Liver (tissue), 9 donors: ENCODE measurements around the gene TVP23C. TPM values are rescaled to one million over a fixed set of nuclear protein-coding genes. Genes with fewer than 3 reads are reported as not detected.

Source experiments
- DNase-seq: peaks from one replicate; pipeline ENCODE4 v3.0.0-alpha.2; 2017; ENCODE audit warnings: low spot score
- H3K27ac ChIP-seq, 2 donors: one replicate each; pipeline ENCODE4 v1.7.0; 2013; ENCODE audit warnings: inconsistent platforms in 2 of 2, low read length in 2 of 2, control low read depth in 1 of 2, low read depth in 1 of 2, mild to moderate bottlenecking in 1 of 2
- H3K27me3 ChIP-seq, 4 donors: one replicate each; pipeline versions ENCODE4 v1.6.1 to v1.7.0; 2013; ENCODE audit warnings: low read length in 3 of 4, inconsistent platforms in 1 of 4, mild to moderate bottlenecking in 1 of 4, moderate library complexity in 1 of 4; ENCODE audit not compliant: control insufficient read depth in 4 of 4, insufficient read depth in 4 of 4
- H3K36me3 ChIP-seq, 4 donors: one replicate each; pipeline versions ENCODE4 v1.6.1 to v1.7.0; 2013; ENCODE audit warnings: low read length in 3 of 4, mild to moderate bottlenecking in 3 of 4, low read depth in 1 of 4, moderate library complexity in 1 of 4; ENCODE audit not compliant: control insufficient read depth in 4 of 4, insufficient read depth in 3 of 4
- H3K4me1 ChIP-seq, 4 donors: one replicate each; pipeline versions ENCODE4 v1.6.1 to v1.7.0; 2013; ENCODE audit warnings: low read length in 3 of 4, mild to moderate bottlenecking in 3 of 4, moderate library complexity in 1 of 4; ENCODE audit not compliant: control insufficient read depth in 4 of 4, insufficient read depth in 4 of 4
- H3K4me3 ChIP-seq, 3 donors: one replicate each; pipeline versions ENCODE4 v1.6.1 to v1.7.0; 2013; ENCODE audit warnings: low read length in 3 of 3, control low read depth in 1 of 3, low read depth in 1 of 3, mild to moderate bottlenecking in 1 of 3
- H3K9ac ChIP-seq, 2 donors: one replicate each; pipeline ENCODE4 v1.7.0; 2013; ENCODE audit warnings: low read length in 2 of 2, mild to moderate bottlenecking in 2 of 2, moderate library complexity in 2 of 2, control low read depth in 1 of 2, low read depth in 1 of 2
- H3K9me3 ChIP-seq, 4 donors: one replicate each; pipeline versions ENCODE4 v1.6.1 to v1.7.0; 2013; ENCODE audit warnings: low read length in 3 of 4; ENCODE audit not compliant: control insufficient read depth in 4 of 4
- ATF3 ChIP-seq: IDR thresholded peaks from 2 replicates; pipeline ENCODE4 v1.6.1; 2016; ENCODE audit warnings: antibody characterized with exemption
- CTCF ChIP-seq: fragments of 150-350 bp; IDR thresholded peaks from 2 replicates; pipeline ENCODE4 v1.5.1; 2017; ENCODE audit warnings: improper control_type of control experiment, low read depth, low read length; ENCODE audit not compliant: missing input control
- EGR1 ChIP-seq, 2 donors: IDR thresholded peaks; 2 replicates each; pipeline ENCODE4 v1.6.1; 2016 to 2018; ENCODE audit warnings: antibody characterized with exemption in 2 of 2, low read depth in 2 of 2
- FOXA2 ChIP-seq: IDR thresholded peaks from 2 replicates; pipeline ENCODE4 v1.6.1; 2016; ENCODE audit warnings: antibody characterized with exemption
- GABPA ChIP-seq, 2 donors: IDR thresholded peaks in 1 of 2; conservative IDR thresholded peaks in 1 of 2; 2 replicates each; pipeline ENCODE4 v1.6.1; 2016; ENCODE audit warnings: antibody characterized with exemption in 2 of 2, mild to moderate bottlenecking in 1 of 2, moderate library complexity in 1 of 2
- HNF4A ChIP-seq, 2 donors: conservative IDR thresholded peaks; 2 replicates each; pipeline ENCODE4 v1.6.1; 2016; ENCODE audit warnings: antibody characterized with exemption in 2 of 2, mild to moderate bottlenecking in 2 of 2
- HNF4G ChIP-seq: IDR thresholded peaks from 2 replicates; pipeline ENCODE4 v1.6.1; 2016; ENCODE audit warnings: antibody characterized with exemption
- JUND ChIP-seq, 2 donors: IDR thresholded peaks; 2 replicates each; pipeline ENCODE4 v1.6.1; 2016; ENCODE audit warnings: antibody characterized with exemption in 2 of 2
- MAX ChIP-seq: IDR thresholded peaks from 2 replicates; pipeline ENCODE4 v1.6.1; 2016; ENCODE audit warnings: antibody characterized with exemption
- NR2F2 ChIP-seq: IDR thresholded peaks from 2 replicates; pipeline ENCODE4 v1.6.1; 2016; ENCODE audit warnings: antibody characterized with exemption
- RAD21 ChIP-seq, 2 donors: IDR thresholded peaks; 2 replicates each; pipeline ENCODE4 v1.6.1; 2016; ENCODE audit warnings: antibody characterized with exemption in 2 of 2, mild to moderate bottlenecking in 2 of 2
- REST ChIP-seq: IDR thresholded peaks from 2 replicates; pipeline ENCODE4 v1.6.1; 2016; ENCODE audit warnings: antibody characterized with exemption, mild to moderate bottlenecking
- RXRA ChIP-seq, 2 donors: IDR thresholded peaks; 2 replicates each; pipeline ENCODE4 v1.6.1; 2017 to 2018; ENCODE audit warnings: antibody characterized with exemption in 2 of 2, mild to moderate bottlenecking in 1 of 2
- SP1 ChIP-seq: IDR thresholded peaks from 2 replicates; pipeline ENCODE4 v1.6.1; 2018; ENCODE audit warnings: antibody characterized with exemption, mild to moderate bottlenecking
- TAF1 ChIP-seq: conservative IDR thresholded peaks from 2 replicates; pipeline ENCODE4 v1.6.1; 2016; ENCODE audit warnings: antibody characterized with exemption, mild to moderate bottlenecking
- YY1 ChIP-seq: IDR thresholded peaks from 2 replicates; pipeline ENCODE4 v1.6.1; 2016; ENCODE audit warnings: antibody characterized with exemption, mild to moderate bottlenecking
- ZBTB33 ChIP-seq: IDR thresholded peaks from 2 replicates; pipeline ENCODE4 v1.6.1; 2016; ENCODE audit warnings: antibody characterized with exemption
- WGBS: extraction: QIAGEN DNeasy Blood & Tissue Kit; methylation state at CpG from one replicate; pipeline ENCODE4 v1.1.7; 2013; 5-methylcytosine and 5-hydroxymethylcytosine counted together
- polyA plus RNA-seq, 2 donors: library from polyadenylated mRNA; stranded (reverse) in 1 of 2; unstranded in 1 of 2; fragments of 200-250 nt in 1 of 2; fragments of >200 nt in 1 of 2; fragmentation: Nextera tagmentation in 1 of 2; extraction: Ambion mirVana in 1 of 2; gene quantifications; one replicate each; pipeline versions ENCODE4 v1.2.1 to v1.2.3, GENCODE V29; 2013 to 2015
- total RNA-seq, 2 donors: library from RNA; depleted of rRNA; stranded (reverse); fragments of >200 nt; gene quantifications; one replicate each; pipeline ENCODE4 v1.2.3, GENCODE V29; 2014
- donor health status: healthy.
- donor health status: healthy.
- donor health status: healthy.
- donor health status: healthy.
- donor health status: healthy.

TVP23C gene
- total and polyA plus RNA-seq, 4 donors: 0.77 to 20.7 (median 4.9) TPM

- Histone ChIP-seq H3K9me3 (no peaks in the 10 kb centered on the region), H3K27ac (no peak overlapping the region), H3K27me3 (no peaks in the 10 kb centered on the region), H3K36me3 (peaks cover 0 to 2% (median under 1%) of the 10 kb centered on the region in 4 donors), H3K4me3 (no peak overlapping the region), H3K4me1 (no peaks in the 10 kb centered on the region), H3K9ac (no peak overlapping the region)
- WGBS: 94% methylated on average over 2 of the region's 2 CpGs
- TF ChIP-seq HNF4G (no peak), RXRA (IDR thresholded peaks at IDR 0.05) (no peak), CTCF (no peak), GABPA (IDR thresholded peaks at IDR 0.05 in 1 of 2, conservative IDR thresholded peaks at IDR 0.05 in 1 of 2) (no peak), MAX (no peak), YY1 (no peak), ATF3 (no peak), RAD21 (IDR thresholded peaks at IDR 0.05) (no peak), FOXA2 (no peak), TAF1 (no peak), EGR1 (IDR thresholded peaks at IDR 0.05; ENCODE audit: low read depth in 2 of 2) (no peak), JUND (IDR thresholded peaks at IDR 0.05) (no peak), SP1 (no peak), REST (no peak), ZBTB33 (no peak), HNF4A (conservative IDR thresholded peaks at IDR 0.05) (no peak), NR2F2 (no peak)
- DNase-seq: no peak
These were observed 59.6 kb downstream of the TVP23C start for GRCh38 chr17:15503731-15504130.
